ENCODE data around the gene TM9SF4.

Gene TM9SF4

GRCh38 chr20:32205843-32206759 is 96.6 kb downstream of the TM9SF4 start:
- no peak for DNase-seq (ENCODE audit: extremely low read depth, low read depth)
- peak overlapping the region; percentile 93 for H3K4me3 ChIP-seq (replicated peaks; ENCODE audit: low read depth, low read length)
- no peak for TF ChIP-seq CTCF (IDR thresholded peaks at IDR 0.05; ENCODE audit: low read depth, low read length, missing control alignments)

GRCh38 chr20:32206760-32207625 is 97.5 kb downstream of the TM9SF4 start:
- TF ChIP-seq CTCF (IDR thresholded peaks at IDR 0.05; ENCODE audit: low read depth, low read length, missing control alignments) = no peak
- H3K4me3 ChIP-seq (replicated peaks; ENCODE audit: low read depth, low read length) = peak overlapping the region; percentile 93
- no peak for DNase-seq (ENCODE audit: extremely low read depth, low read depth)

GRCh38 chr20:32207626-32208498 is 98.3 kb downstream of the TM9SF4 start, which contains the start of the genes PLAGL2 and POFUT1:
Gene PLAGL2 (minus strand): TSS chr20:32207743. CDS start chr20:32202178, 5,565 bp downstream.
Gene POFUT1 (plus strand): TSS chr20:32207880. CDS start chr20:32207942, 62 bp downstream.
- DNase-seq (ENCODE audit: extremely low read depth, low read depth) = no peak
- peak within 1 kb of the TSS; percentile 93 for H3K4me3 ChIP-seq (replicated peaks; ENCODE audit: low read depth, low read length)

GRCh38 chr20:32208499-32209154 is 99.1 kb downstream of the TM9SF4 start:
- peak overlapping the region; percentile 93 for H3K4me3 ChIP-seq (replicated peaks; ENCODE audit: low read depth, low read length)
- TF ChIP-seq CTCF (IDR thresholded peaks at IDR 0.05; ENCODE audit: low read depth, low read length, missing control alignments) = no peak
- DNase-seq (ENCODE audit: extremely low read depth, low read depth) = no peak

More at GRCh38 chr20:32207626-32208498, 98.3 kb downstream of the TM9SF4 start, which contains the start of the genes PLAGL2 and POFUT1:
- TF ChIP-seq CTCF (IDR thresholded peaks at IDR 0.05; ENCODE audit: low read depth, low read length, missing control alignments) = no peak

GRCh38 chr20:32209850-32210605 is 100.5 kb downstream of the TM9SF4 start:
- TF ChIP-seq CTCF (IDR thresholded peaks at IDR 0.05; ENCODE audit: low read depth, low read length, missing control alignments) = no peak
- no peak overlapping the region for H3K4me3 ChIP-seq (replicated peaks; ENCODE audit: low read depth, low read length)
- no peak for DNase-seq (ENCODE audit: extremely low read depth, low read depth)

Data from HFF-Myc (cell line).